ENCODE data around the gene NSG1.

NSG1 gene

GRCh38 chr4:4439782-4440181 lies 52.9 kb downstream of the NSG1 start:
- DNase-seq (ENCODE audit: extremely low spot score): no peak
- POLR2A ChIA-PET: no interaction called here
- TF ChIP-seq CTCF (IDR thresholded peaks at IDR 0.05; ENCODE audit: control extremely low read depth, extremely low read depth, low read depth, missing control alignments): no peak
- CTCF ChIA-PET: interaction anchor here (1.1 to 1.7 kb wide), 2 partner anchors 8 to 10 kb away, joined by 5 to 6 read pairs; no protein-coding TSS in a partner anchor

- no peak for TF ChIP-seq CTCF (IDR thresholded peaks at IDR 0.05; ENCODE audit: control extremely low read depth, extremely low read depth, low read depth, missing control alignments)
- no peak for DNase-seq (ENCODE audit: extremely low spot score)
- CTCF ChIA-PET: interaction anchor here (1.1 to 1.7 kb wide), 2 partner anchors 9 to 11 kb away, joined by 5 to 6 read pairs; no protein-coding TSS in a partner anchor
- POLR2A ChIA-PET: no interaction called here
Observed at GRCh38 chr4:4440333-4441061, 53.6 kb downstream of the NSG1 start.

- ChIA-PET CTCF (interaction anchor here (1.4 to 1.5 kb wide), 2 partner anchors 14 to 21 kb away, joined by 3 to 4 read pairs; no protein-coding TSS in a partner anchor), POLR2A (no interaction called here)
- no peak for TF ChIP-seq CTCF (IDR thresholded peaks at IDR 0.05; ENCODE audit: control extremely low read depth, extremely low read depth, low read depth, missing control alignments)
- no peak for DNase-seq (ENCODE audit: extremely low spot score)
Observed at GRCh38 chr4:4443821-4444220, 56.9 kb downstream of the NSG1 start.

DNA sequence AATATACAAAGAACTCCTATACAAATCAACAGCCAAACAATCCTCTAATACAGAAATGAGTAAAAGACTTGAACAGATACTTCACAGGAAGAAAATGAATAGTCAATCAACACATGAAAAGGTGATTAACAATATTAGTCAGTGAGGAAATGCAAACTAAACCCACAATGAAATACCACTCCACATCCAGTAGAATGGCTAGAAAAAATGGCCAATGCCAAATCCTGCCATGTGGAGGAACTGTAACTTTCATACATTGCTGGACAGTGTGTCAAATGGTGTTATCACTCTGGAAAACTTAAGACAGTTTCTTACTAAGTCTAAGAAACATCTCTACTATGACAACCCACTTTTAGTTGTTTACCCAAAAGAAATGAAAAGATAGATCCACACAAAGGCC lies 59.5 kb downstream of the NSG1 start:
- TF ChIP-seq CTCF (IDR thresholded peaks at IDR 0.05; ENCODE audit: control extremely low read depth, extremely low read depth, low read depth, missing control alignments): no peak
- POLR2A ChIA-PET: no interaction called here
- CTCF ChIA-PET: interaction anchor here (1.5 kb wide), 1 partner anchor 15 kb away, joined by 3 read pairs; no protein-coding TSS in a partner anchor
- no peak for DNase-seq (ENCODE audit: extremely low spot score)

DNA sequence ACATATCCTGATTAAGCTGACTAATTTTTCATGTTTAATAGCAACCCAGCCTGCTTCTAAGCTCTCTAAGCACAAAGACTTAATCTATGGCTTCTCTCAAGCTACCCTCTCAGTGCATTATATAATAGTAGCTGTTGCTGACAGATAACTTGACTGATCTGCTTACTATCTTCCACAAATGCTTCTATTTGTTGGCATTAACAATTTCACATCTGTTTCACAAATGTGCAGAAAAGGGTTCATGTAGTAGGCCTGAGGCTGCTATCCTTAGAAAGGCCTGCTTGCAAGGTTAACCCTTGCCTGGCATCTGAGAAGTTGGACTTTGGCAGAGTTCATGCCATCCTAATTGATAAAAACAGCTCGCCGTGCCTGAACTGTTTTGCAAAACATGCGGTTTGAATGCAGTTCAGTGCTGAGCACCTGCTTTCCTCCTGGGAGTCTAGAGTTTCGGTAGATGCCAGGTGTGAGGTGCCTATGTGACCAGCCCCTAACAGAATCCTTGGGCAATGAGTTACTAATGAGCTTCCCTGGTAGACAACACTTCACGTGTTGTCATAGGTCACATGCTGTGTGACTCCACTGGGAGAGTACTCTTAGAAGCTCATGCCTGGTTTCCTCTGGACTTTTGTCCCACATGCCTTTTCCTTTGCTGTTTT lies 68.4 kb downstream of the NSG1 start:
- ChIA-PET CTCF (interaction anchor here (1.1 kb wide), 1 partner anchor 9 kb away, joined by 3 read pairs; no protein-coding TSS in a partner anchor), POLR2A (no interaction called here)
- no peak for TF ChIP-seq CTCF (IDR thresholded peaks at IDR 0.05; ENCODE audit: control extremely low read depth, extremely low read depth, low read depth, missing control alignments)
- no peak for DNase-seq (ENCODE audit: extremely low spot score)

GRCh38 chr4:4456351-4456750 lies 69.4 kb downstream of the NSG1 start:
- no peak for DNase-seq (ENCODE audit: extremely low spot score)
- ChIA-PET POLR2A (no interaction called here), CTCF (interaction anchor here (1.1 kb wide), 1 partner anchor 8 kb away, joined by 3 read pairs; no protein-coding TSS in a partner anchor)
- no peak for TF ChIP-seq CTCF (IDR thresholded peaks at IDR 0.05; ENCODE audit: control extremely low read depth, extremely low read depth, low read depth, missing control alignments)
